GM12875 (cell line): ENCODE results near the gene MYOZ1.

ENCODE experiments used
- H3K4me3 ChIP-seq: one replicate; pipeline ENCODE4 v1.5.1; 2011; ENCODE audit warnings: low read depth, low read length, control low read depth
- TF ChIP-seq, protein P1 (sequence below): IDR thresholded peaks from 2 replicates; pipeline ENCODE4 v1.5.1; 2011; ENCODE audit warnings: low read depth, mild to moderate bottlenecking, control low read depth, inconsistent platforms, low read length, moderate library complexity, borderline replicate concordance; ENCODE audit not compliant: insufficient read depth

Gene MYOZ1

DNA sequence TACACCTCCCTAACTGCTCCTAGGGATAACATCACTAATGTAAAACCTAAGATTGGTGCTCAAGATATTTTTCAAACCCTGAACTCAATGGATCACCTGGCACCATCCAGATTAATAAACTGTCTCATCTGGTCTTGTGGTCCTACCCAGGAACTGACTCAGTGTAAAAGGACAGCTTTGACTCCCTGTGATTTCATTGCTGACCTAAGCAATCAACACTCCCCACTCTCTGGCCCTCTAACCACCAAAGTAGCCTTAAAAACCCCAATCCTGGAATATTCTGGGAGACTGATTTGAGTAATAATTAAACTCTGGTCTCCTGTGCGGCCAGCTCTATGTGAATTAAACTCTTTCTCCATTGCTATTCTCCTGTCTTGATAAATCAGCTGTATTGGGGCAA is 43.9 kb downstream of the MYOZ1 start:
- no peak overlapping the region for H3K4me3 ChIP-seq
- TF ChIP-seq, protein P1, sequence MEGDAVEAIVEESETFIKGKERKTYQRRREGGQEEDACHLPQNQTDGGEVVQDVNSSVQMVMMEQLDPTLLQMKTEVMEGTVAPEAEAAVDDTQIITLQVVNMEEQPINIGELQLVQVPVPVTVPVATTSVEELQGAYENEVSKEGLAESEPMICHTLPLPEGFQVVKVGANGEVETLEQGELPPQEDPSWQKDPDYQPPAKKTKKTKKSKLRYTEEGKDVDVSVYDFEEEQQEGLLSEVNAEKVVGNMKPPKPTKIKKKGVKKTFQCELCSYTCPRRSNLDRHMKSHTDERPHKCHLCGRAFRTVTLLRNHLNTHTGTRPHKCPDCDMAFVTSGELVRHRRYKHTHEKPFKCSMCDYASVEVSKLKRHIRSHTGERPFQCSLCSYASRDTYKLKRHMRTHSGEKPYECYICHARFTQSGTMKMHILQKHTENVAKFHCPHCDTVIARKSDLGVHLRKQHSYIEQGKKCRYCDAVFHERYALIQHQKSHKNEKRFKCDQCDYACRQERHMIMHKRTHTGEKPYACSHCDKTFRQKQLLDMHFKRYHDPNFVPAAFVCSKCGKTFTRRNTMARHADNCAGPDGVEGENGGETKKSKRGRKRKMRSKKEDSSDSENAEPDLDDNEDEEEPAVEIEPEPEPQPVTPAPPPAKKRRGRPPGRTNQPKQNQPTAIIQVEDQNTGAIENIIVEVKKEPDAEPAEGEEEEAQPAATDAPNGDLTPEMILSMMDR, result no peak

DNA sequence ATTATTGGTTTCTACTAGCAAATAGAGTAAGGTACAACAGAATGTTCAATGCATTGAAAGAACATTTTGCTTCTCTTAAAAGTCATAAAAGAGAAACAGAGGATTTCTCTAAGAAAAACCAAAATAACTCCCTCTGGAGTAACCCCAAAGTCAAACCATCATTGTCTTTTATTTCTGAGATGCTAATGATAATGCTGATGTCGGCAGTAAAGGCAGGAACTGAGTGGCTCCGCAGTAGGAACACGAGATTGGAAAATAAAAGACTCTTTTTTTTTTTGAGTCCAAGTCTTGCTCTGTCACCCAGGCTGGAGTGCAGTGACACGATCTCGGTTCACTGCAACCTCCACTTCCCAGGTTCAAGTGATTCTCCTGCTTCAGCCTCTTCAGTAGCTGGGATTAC is 47.5 kb downstream of the MYOZ1 start:
- no peak overlapping the region for H3K4me3 ChIP-seq
- TF ChIP-seq, protein P1, result no peak

DNA sequence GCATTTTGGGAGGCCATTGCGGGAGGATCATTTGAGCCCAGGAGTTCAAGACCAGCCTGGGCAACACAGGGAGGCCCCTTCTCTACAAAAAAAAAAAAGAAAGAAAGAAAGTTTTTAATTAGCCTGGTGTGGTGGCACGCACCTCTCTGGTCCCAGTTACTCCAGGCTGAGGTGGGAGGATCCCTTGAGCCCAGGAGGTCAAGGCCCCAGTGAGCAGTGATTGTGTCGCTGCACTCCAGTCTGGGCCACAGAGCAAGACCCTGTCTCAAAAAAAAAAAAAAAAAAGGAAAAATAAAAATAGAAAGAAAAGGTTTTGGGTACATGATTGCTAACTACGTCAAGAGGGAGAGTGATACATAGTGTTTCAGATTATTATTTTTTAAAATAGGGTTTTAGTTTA is 48.2 kb downstream of the MYOZ1 start:
- TF ChIP-seq, protein P1, result no peak
- H3K4me3 ChIP-seq, result no peak overlapping the region

DNA sequence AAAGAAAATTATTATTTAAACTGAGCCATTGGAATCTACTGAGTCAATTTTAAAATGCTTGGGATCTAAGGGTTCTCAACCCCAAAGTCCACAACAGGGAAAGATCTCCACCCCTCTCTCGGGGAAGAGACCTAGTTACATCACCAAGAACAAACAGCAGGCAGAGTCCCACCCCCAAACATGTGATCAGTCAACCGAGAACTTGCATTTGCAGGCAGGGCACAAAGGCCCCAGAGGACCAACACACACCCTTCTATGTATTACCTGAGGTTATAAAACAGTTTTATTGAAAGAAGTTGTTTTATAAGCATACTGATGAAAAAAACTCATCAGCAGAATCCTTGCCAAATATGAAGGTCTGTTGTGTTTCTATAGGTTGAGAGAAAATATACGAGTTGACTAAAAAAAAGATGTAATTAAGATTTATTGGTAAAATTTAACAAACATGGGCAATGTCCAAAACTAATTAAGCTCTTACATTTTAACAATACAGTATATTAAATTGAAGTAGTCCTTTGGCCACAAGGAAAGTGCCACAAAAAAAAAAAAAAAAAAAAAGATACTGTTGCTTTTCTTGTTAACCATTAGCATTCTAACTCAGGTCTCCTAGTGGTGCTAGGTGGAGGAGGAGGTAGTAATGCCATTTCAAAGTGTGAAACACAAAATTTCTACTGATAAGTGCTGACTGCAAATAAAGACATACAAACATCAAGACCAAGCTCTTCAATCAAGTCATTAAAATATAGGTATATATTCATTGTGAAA is 49.2 kb downstream of the MYOZ1 start:
- H3K4me3 ChIP-seq, result no peak overlapping the region
- TF ChIP-seq, protein P1, result no peak

- H3K4me3 ChIP-seq, result no peak within 1 kb of the TSS
- TF ChIP-seq, protein P1, result no peak
These were observed 50.1 kb downstream of the MYOZ1 start, which contains the start of gene USP54 for GRCh38 chr10:73590881-73591799. Gene USP54 (minus strand): TSS chr10:73591342. CDS start chr10:73575658, 15,684 bp downstream.

DNA sequence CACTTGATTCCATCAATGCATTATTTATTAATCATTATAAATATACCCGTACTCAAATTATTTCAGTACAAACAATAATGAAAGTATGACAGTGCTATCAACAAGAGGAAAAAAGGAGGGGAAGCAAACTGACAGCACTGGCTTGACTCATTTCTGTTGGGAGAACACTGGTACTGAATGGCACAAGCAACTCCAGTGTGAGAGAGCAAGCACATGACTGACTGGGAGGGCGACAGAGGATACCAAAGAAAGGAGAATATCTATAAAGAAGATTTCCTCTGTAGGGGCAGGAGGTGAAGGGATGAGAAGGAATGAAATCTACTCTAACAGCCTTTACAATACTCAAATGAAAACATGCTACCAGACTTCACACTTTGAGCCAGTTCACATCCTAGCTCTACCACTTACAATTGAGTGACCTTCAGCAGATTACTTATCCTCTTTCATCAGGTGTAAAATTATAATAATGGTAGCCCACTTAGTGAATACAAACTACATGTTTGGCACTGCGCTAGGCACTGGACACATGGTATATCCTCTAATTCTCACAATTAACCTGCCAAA is 51.6 kb downstream of the MYOZ1 start:
- H3K4me3 ChIP-seq, result no peak overlapping the region
- TF ChIP-seq, protein P1, result no peak
